ENCODE measurements around the gene TPP2.

The TPP2 gene

GRCh38 chr13:102596147-102597028 lies at the start of gene TPP2:
Gene TPP2, plus strand, starts transcription at chr13:102596986. Its CDS starts 53 bp downstream, at chr13:102597039.
- peak; percentile 100 for DNase-seq (ENCODE audit: low spot score)

DNA sequence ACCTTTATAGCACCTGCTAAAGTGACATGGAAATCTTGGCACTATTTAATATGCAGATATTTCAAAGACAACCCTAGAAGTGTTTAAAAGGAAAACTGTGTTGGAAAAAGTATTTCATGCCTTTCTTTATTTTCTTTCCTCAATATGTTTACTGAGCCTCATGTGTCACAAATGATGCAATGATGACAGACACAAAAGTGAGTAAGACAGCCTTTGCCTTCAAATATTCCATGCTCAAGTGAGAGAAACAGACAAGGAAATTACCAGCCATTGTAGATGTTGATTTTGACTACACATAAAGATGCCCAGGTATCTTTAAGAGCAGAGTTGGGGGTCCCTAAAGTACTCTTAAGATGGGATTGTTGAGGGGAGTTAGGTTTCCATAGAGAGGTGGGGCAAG lies 48.0 kb upstream of the TPP2 start:
- DNase-seq (ENCODE audit: low spot score): no peak

GRCh38 chr13:102550507-102550906 lies 46.3 kb upstream of the TPP2 start:
- DNase-seq (ENCODE audit: low spot score): no peak

- DNase-seq (ENCODE audit: low spot score): no peak
These were observed 40.8 kb upstream of the TPP2 start for GRCh38 chr13:102555914-102556553.

GRCh38 chr13:102556806-102557205 lies 40.0 kb upstream of the TPP2 start:
- DNase-seq (ENCODE audit: low spot score): no peak

- no peak for DNase-seq (ENCODE audit: low spot score)
These were observed 38.8 kb upstream of the TPP2 start for GRCh38 chr13:102558029-102558428.

- no peak for DNase-seq (ENCODE audit: low spot score)
These were observed 34.9 kb upstream of the TPP2 start for GRCh38 chr13:102561933-102562332.

- no peak for DNase-seq (ENCODE audit: low spot score)
These were observed 33.5 kb upstream of the TPP2 start for GRCh38 chr13:102563267-102563666.

- no peak for DNase-seq (ENCODE audit: low spot score)
These were observed 32.2 kb upstream of the TPP2 start for GRCh38 chr13:102564564-102564963.

GRCh38 chr13:102566513-102566912 lies 30.3 kb upstream of the TPP2 start:
- DNase-seq (ENCODE audit: low spot score): no peak

DNA sequence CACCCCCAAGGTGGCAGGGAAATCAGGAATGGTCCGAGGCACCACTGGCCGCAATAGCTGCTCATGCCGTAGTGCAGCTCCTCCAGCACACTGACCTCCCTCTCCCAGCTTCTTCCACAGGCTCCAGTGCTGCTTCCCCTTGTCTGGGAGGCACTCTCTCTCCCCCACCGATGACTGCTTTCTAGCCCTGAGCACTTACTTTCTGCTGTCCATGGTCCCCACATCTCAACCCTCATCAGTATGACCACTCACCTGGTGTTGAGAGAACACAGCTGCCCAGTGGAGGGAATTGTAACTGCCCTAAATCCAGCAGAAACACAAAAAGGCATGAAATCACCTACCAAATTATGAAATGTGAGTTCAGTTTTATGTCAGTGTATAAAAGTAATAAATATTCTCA lies 28.9 kb upstream of the TPP2 start:
- no peak for DNase-seq (ENCODE audit: low spot score)

GRCh38 chr13:102569488-102569887 lies 27.3 kb upstream of the TPP2 start:
- no peak for DNase-seq (ENCODE audit: low spot score)

DNA sequence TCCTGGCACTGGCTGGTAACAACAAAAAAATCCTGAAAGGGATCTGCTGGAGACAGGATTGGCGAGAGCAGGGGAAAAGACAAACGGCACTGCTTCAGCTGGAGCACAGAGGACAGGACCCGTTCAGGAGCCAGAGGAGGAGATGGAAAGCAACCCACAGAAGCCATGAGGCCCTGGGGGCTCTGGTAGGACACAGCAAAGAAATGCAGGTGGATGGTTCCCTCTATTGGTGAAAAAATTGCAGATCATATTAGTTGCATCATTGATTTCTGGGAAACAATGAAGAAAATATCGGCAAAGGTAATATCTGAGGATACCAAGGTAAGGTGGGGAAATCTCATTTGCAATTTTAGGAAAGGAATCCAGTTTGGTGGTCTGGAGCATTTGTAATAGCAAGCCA lies 25.7 kb upstream of the TPP2 start:
- no peak for DNase-seq (ENCODE audit: low spot score)

DNA sequence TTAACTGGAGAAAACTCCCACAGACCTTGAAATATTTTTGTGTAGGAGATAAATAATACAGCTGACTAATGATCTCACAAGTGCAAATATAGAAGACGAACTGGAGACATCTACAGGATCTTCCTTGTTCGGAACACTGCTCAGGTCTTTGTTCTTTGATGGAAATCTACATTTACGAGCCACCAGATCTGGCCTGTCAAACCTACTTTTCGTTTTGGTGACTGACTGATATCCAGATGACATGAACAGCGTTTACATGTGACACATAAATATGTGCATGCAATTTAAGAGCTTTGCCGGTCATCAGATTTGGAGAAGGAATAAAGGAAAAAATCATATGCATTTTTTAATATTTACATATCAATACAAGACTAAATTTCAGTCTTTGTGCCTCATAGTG lies 24.5 kb upstream of the TPP2 start:
- DNase-seq (ENCODE audit: low spot score): no peak

DNA sequence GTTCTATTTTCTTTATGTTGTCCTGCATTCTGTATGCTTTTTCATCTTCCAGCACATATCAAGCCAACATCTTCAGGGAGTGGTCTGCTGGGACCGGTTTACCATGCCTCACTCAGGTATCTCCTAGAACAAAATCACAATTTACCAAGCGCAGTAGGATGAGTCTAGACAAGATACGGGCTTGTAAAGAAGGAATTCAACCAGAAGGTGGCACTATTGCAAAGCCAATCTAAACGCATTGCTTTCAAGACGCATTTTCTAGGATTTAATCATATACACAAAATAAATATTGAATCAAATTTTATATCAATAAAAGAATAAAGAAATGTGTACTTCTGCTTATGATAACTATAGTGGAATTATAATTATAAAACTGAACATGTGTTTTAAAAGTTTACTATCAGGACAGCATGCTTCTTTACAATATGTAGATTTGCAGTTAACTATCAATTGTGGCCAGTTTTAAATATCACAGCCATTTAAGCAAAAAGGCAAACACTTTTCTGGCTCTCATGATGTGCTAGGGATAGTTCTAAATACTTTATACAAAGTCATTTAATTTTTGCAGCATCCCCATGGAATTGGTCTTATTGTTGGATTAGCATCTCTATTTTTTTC lies 16.1 kb upstream of the TPP2 start:
- DNase-seq (ENCODE audit: low spot score): no peak

- no peak for DNase-seq (ENCODE audit: low spot score)
These were observed 14.5 kb upstream of the TPP2 start for GRCh38 chr13:102582256-102582655.

DNA sequence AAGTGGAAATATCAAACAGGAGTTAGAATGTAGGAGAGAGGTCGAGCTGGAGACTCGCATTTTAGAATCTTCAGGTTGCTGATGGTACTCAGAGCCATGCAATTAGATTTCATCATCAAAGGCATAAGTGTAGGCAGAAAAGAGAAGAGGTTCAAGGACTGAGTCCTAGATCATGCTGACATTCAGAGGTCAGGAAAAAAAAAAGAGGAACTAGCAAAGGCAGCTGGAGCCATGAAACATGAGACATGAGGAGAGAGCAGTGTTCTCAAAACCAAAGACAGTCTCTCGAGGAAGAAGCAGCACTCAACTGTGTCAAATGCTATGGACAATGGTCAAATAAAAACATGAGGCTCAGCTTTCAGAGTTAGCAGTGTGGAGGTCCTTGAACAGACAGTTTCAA lies 12.4 kb upstream of the TPP2 start:
- no peak for DNase-seq (ENCODE audit: low spot score)

GRCh38 chr13:102586615-102587014 lies 10.2 kb upstream of the TPP2 start:
- DNase-seq (ENCODE audit: low spot score): no peak

- DNase-seq (ENCODE audit: low spot score): no peak
These were observed 8.9 kb upstream of the TPP2 start for GRCh38 chr13:102587916-102588315.

- no peak for DNase-seq (ENCODE audit: low spot score)
These were observed 7.4 kb upstream of the TPP2 start for GRCh38 chr13:102589301-102589822.

GRCh38 chr13:102591988-102592781 lies 4.6 kb upstream of the TPP2 start:
- peak; percentile 82 for DNase-seq (ENCODE audit: low spot score)

GRCh38 chr13:102593466-102593865 lies 3.3 kb upstream of the TPP2 start:
- DNase-seq (ENCODE audit: low spot score): no peak

All from left forelimb (tissue), 1 donor.